ENCODE measurements around the gene SYT15. TPM values are rescaled to one million over a fixed set of nuclear protein-coding genes. Genes with fewer than 3 reads are reported as not detected.

SYT15 gene
- total RNA-seq, 4 donors from 2014 or later, result 4.2 to 11.0 (median 6.9) TPM

DNA sequence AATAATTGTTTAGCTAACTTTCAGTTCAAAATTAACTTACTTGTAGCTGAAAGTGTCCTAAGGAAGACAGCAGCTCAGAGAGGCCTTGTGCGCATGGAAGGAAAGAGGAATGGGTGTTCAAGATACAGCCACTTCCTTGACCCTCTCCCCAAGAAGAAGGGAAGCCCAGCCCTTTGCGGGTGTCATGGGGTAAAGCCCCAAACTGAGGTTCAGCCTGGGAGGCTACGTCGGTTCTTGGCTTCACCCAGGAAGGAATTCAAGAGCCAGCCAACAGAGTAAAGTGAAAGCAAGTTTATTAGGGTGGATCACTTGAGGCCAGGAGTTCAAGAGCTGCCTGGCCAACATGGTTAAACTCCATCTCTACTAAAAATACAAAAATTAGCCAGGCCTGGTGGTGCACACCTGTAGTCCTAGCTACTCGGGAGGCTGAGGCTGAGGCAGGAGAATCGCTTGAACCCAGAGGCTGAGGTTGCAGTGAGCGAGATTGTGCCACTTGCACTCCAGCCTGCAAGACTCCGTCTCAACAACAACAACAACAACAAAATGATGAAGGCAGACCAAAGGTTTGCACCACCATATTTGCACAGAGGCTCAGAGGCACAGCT is 38.4 kb upstream of the SYT15 start:
- Histone ChIP-seq H3K4me3 (no peak overlapping the region), H3K9me3 (no peaks in the 10 kb centered on the region), H3K36me3 (no peaks in the 10 kb centered on the region), H3K27ac (peak overlapping the region in 3 of 4 donors; percentile 9 to 53 (median 31)), H3K4me1 (peaks cover 0 to 28% (median 13%) of the 10 kb centered on the region in 4 donors), H3K27me3 (peaks cover 0 to 10% of the 10 kb centered on the region in 2 donors)
- peak in 1 of 2 donors; percentile 4 for DNase-seq (ENCODE audit: low spot score in 2 of 2)
- TF ChIP-seq, protein P1, sequence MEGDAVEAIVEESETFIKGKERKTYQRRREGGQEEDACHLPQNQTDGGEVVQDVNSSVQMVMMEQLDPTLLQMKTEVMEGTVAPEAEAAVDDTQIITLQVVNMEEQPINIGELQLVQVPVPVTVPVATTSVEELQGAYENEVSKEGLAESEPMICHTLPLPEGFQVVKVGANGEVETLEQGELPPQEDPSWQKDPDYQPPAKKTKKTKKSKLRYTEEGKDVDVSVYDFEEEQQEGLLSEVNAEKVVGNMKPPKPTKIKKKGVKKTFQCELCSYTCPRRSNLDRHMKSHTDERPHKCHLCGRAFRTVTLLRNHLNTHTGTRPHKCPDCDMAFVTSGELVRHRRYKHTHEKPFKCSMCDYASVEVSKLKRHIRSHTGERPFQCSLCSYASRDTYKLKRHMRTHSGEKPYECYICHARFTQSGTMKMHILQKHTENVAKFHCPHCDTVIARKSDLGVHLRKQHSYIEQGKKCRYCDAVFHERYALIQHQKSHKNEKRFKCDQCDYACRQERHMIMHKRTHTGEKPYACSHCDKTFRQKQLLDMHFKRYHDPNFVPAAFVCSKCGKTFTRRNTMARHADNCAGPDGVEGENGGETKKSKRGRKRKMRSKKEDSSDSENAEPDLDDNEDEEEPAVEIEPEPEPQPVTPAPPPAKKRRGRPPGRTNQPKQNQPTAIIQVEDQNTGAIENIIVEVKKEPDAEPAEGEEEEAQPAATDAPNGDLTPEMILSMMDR (IDR thresholded peaks at IDR 0.05), result no peak
- TF ChIP-seq EP300 (IDR thresholded peaks at IDR 0.05), result no peak
- no peak for TF ChIP-seq POLR2A (IDR thresholded peaks at IDR 0.05)
- WGBS, 2 donors, result 86 to 88% methylated on average over 8 of the region's 8 CpGs

DNA sequence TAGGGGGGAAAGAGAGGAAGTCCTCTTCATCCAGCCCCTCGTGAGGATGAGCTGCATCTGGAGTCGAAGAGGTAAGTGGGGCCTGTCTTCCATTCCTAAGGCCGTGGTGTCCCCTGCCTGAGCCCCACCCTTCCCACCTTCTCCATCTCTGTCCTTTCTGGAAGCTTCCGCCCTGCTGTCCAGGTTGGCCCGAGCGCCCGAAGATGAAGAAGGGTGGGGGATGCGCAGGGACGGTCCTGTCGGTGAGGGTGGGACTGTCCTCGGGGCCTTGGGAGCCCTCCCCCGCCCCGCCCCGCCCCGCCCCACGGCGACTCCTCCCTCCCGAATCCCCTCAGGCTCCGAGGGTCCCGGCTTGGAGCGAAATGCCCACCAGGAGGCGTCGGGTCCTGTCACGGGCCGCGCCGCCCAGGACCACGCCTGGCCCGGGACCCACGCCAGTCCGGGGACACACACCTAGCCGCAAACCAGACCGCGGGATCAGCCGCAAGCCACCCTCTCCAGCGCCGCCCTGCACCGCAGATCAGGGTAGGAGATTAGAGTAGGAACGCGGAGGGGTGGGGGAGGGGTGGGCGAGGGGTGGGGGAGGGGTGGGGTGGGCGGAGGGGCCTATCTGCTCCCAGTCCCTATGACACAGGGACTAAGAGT is 37.8 kb upstream of the SYT15 start:
- peaks cover 0 to 28% (median 13%) of the 10 kb centered on the region in 4 donors for H3K4me1 ChIP-seq
- no peaks in the 10 kb centered on the region for H3K36me3 ChIP-seq
- 12 to 14% methylated on average over 42 of the region's 42 CpGs for WGBS, 2 donors
- H3K27ac ChIP-seq, result peak overlapping the region in 1 of 4 donors; percentile 0
- peak in 1 of 2 donors; percentile 17 for DNase-seq (ENCODE audit: low spot score in 2 of 2)
- H3K27me3 ChIP-seq, result peaks cover 0 to 10% of the 10 kb centered on the region in 2 donors
- no peaks in the 10 kb centered on the region for H3K9me3 ChIP-seq
- H3K4me3 ChIP-seq, result peak overlapping the region in 1 of 4 donors; percentile 38
- TF ChIP-seq EP300 (IDR thresholded peaks at IDR 0.05), result no peak
- TF ChIP-seq, protein P1 (IDR thresholded peaks at IDR 0.05), result no peak
- TF ChIP-seq POLR2A (IDR thresholded peaks at IDR 0.05), result no peak

DNA sequence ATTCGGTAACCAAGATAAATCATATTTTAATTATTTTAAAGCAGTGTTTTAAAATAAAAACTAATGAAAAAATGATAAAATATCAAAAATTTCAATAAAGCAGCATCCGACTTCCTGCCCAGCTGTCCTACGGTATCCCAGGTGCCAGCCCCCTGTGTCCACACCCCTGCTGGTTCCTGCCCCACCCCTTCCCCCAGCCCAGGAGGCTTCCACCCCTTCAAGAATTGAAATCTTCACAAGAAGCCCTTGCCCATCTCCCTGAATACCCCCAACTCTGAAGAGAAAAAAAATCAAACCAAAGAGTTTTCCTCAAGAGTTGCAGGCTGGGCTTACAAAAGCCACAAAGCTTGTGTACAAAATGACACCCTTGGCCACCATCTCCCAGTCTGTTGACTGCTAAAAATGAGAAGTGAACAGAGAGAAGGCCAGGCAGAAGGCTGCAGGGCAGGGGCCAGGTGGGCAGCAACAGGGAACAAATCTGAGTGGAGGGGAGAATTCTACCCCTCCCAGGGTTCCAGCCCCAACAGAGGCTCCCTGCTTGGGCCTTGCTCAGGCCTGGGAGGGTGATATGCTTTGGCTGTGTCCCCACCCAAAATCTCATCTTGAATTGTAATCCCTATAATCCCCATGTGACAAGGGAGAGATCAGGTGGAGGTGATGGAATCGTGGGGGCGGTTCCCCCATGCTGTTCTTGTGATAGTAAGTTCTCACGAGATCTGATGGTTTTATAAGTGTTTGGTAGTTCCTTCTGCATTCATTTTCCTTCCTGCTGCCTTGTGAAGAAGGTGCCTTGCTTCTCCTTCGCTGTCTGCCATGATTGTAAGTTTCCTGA is 37.0 kb upstream of the SYT15 start:
- H3K27ac ChIP-seq, result no peak overlapping the region
- peaks cover 0 to 10% of the 10 kb centered on the region in 2 donors for H3K27me3 ChIP-seq
- peaks cover 0 to 28% (median 13%) of the 10 kb centered on the region in 4 donors for H3K4me1 ChIP-seq
- no peak overlapping the region for H3K4me3 ChIP-seq
- H3K36me3 ChIP-seq, result no peaks in the 10 kb centered on the region
- no peak for TF ChIP-seq POLR2A (IDR thresholded peaks at IDR 0.05)
- TF ChIP-seq EP300 (IDR thresholded peaks at IDR 0.05), result no peak
- TF ChIP-seq, protein P1 (IDR thresholded peaks at IDR 0.05), result no peak
- DNase-seq (ENCODE audit: low spot score in 2 of 2), result peak in 1 of 2 donors; percentile 11
- H3K9me3 ChIP-seq, result no peaks in the 10 kb centered on the region
- 83 to 85% methylated on average over 7 of the region's 7 CpGs for WGBS, 2 donors

DNA sequence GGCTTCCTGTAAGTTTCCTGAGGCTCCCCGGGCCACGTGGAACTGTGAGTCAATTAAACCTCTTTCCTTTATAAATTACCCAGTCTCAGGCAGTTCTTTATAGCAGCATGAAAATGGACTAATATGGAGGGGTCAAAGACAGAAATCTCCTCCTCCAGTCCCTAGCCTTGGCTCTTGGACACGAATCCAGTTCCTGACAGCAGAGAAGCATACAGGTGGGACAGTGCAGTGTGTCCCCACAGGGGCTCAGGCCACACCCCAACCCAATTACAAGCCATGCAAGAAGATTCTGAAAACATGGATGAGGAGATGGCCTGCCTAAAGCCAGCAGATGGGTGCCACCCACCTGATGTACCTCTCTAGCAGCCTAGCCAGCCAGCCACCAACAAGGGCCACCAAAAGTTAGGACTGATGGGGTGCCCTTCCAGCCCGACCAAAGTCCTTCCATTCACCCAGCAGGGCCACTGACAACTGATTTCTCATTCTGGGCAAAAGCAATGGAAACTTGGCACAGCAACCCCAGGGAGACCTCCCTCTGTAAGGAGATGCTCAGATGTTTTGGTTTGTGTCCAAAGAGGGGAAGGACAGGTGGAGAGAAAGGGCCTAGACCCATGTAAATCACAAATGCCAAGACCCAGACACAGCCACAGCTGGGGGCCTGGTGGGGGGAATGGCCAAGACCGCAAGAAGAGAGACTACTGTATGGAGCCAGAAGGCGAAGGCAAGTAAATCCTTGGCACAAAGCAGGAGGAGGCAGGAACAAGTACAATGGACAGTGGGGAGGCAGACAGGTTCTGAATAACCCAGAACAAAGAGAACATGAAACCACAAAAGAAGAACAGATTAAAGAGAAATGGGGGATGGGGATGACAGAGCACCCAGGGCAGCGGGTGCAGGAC is 36.1 kb upstream of the SYT15 start:
- peak in 1 of 2 donors; percentile 14 for DNase-seq (ENCODE audit: low spot score in 2 of 2)
- Histone ChIP-seq H3K4me3 (no peak overlapping the region), H3K4me1 (peaks cover 0 to 28% (median 13%) of the 10 kb centered on the region in 4 donors), H3K36me3 (no peaks in the 10 kb centered on the region), H3K27ac (no peak overlapping the region), H3K27me3 (peaks cover 0 to 10% of the 10 kb centered on the region in 2 donors), H3K9me3 (no peaks in the 10 kb centered on the region)
- TF ChIP-seq EP300 (IDR thresholded peaks at IDR 0.05), result no peak
- TF ChIP-seq, protein P1 (IDR thresholded peaks at IDR 0.05), result no peak
- no peak for TF ChIP-seq POLR2A (IDR thresholded peaks at IDR 0.05)
- 83 to 84% methylated on average over 7 of the region's 7 CpGs for WGBS, 2 donors

Measured in tibial nerve (tissue), 4 donors.